ENCODE data around the gene LRBA.
"Not testable (repeated sequence)": the region's sequence is repeated elsewhere in the genome, so short reads cannot be mapped to it uniquely, and the experiment has no call there.

The LRBA gene

GRCh38 chr4:150525321-150525868, 489.7 kb downstream of the LRBA start:
- no peak overlapping the region for H3K4me3 ChIP-seq (ENCODE audit: low read depth, low read length)
- DNase-seq (ENCODE audit: low read depth): no peak
- TF ChIP-seq CTCF (IDR thresholded peaks at IDR 0.05; ENCODE audit: control insufficient read depth, extremely low read depth, insufficient read depth): no peak

DNA sequence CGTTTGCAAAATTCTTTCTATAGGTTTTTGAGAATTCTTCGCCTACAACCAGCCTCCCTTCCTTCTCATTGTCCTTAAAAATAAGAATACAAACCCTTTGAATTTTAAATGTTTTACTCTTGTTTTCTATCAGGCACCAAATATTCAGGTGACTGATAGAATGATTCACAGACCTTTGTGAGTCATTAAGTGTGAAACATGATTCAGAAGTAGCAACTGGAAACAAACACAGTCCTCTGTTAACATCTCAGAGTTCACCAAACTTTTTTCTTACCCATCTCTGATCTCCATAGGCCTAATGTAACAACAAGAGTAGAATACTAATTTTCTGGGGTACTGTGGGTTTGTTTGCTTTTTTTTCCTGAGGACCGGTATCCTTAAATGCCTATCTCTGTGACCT, 496.5 kb downstream of the LRBA start:
- H3K4me3 ChIP-seq (ENCODE audit: low read depth, low read length): no peak overlapping the region
- DNase-seq (ENCODE audit: low read depth): no peak
- TF ChIP-seq CTCF (IDR thresholded peaks at IDR 0.05; ENCODE audit: control insufficient read depth, extremely low read depth, insufficient read depth): no peak

GRCh38 chr4:150515135-150515534, 499.9 kb downstream of the LRBA start:
- DNase-seq (ENCODE audit: low read depth): no peak
- TF ChIP-seq CTCF (IDR thresholded peaks at IDR 0.05; ENCODE audit: control insufficient read depth, extremely low read depth, insufficient read depth): no peak
- no peak overlapping the region for H3K4me3 ChIP-seq (ENCODE audit: low read depth, low read length)

- TF ChIP-seq CTCF (IDR thresholded peaks at IDR 0.05; ENCODE audit: control insufficient read depth, extremely low read depth, insufficient read depth): no peak
- no peak for DNase-seq (ENCODE audit: low read depth)
- H3K4me3 ChIP-seq (ENCODE audit: low read depth, low read length): no peak overlapping the region
Measured at GRCh38 chr4:150514709-150515108, 500.4 kb downstream of the LRBA start.

DNA sequence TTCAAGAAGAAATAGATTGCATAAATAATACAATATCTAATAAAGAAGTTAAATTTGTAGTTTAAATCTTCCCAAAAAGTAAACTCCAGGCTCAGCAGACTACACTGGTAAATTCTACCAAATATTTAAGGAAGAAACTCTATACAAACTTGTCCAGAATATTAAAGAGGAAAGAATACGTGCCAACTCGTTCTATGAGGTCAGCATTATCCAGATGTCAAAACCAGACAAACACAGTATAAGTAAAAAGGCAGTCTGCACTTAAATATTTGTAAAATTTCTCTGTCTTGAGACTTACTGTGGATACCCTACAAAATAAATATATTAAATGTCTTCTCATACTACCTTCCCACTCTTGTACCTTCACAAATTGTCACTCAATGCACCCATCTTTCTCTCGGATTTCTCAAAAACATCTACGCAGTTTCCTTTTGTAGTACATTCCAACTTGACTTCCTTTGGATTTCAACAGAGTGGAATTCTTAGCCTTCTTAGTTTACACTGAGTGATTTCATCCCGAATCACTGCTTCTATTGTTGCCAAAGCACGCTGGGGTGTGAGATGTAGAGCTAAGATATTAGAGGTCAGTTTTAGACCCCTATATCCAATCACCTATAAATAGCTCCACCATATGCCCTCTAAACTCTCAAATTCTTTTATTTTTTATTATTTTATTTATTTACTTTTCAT, 504.8 kb downstream of the LRBA start:
- no peak for TF ChIP-seq CTCF (IDR thresholded peaks at IDR 0.05; ENCODE audit: control insufficient read depth, extremely low read depth, insufficient read depth)
- no peak overlapping the region for H3K4me3 ChIP-seq (ENCODE audit: low read depth, low read length)
- no peak for DNase-seq (ENCODE audit: low read depth)

GRCh38 chr4:150507656-150508055, 507.4 kb downstream of the LRBA start:
- DNase-seq (ENCODE audit: low read depth); H3K4me3 ChIP-seq (ENCODE audit: low read depth, low read length): not testable (repeated sequence)

GRCh38 chr4:150501983-150502382, 513.1 kb downstream of the LRBA start:
- DNase-seq (ENCODE audit: low read depth): no peak
- no peak for TF ChIP-seq CTCF (IDR thresholded peaks at IDR 0.05; ENCODE audit: control insufficient read depth, extremely low read depth, insufficient read depth)
- no peak overlapping the region for H3K4me3 ChIP-seq (ENCODE audit: low read depth, low read length)
